ENCODE measurements around the gene SCRN2. TPM values are rescaled to one million over a fixed set of nuclear protein-coding genes. Genes with fewer than 3 reads are reported as not detected.

The SCRN2 gene
- total RNA-seq, 1 experiment from 2014 or later, result 21.9 TPM

GRCh38 chr17:47872019-47872650 lies 31.1 kb upstream of the SCRN2 start:
- no peak for DNase-seq (ENCODE audit: low spot score)

- no peak for DNase-seq (ENCODE audit: low spot score)
These were observed 30.0 kb upstream of the SCRN2 start for GRCh38 chr17:47871048-47871447.

DNA sequence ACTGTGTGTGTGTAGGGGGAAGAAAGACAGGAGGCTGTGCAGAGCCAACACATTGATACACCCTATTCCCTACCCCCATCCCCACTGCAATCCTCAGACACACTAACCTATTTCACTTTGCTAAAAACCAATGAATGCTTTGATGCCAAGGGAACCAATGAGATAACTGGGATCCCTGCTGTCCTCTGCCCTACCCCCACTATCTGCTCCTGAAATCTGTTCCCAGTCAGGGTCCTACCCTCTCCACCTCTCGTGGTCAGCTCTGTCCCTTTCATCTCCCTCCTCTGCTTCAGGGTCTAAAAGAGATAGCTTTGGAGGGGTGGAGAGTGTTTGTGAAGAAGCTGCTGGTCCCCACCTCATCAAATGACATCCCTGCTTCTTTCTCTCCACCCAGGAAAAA lies 29.0 kb upstream of the SCRN2 start:
- DNase-seq (ENCODE audit: low spot score), result no peak

GRCh38 chr17:47869114-47869513 lies 28.0 kb upstream of the SCRN2 start:
- DNase-seq (ENCODE audit: low spot score), result no peak

GRCh38 chr17:47867813-47868533 lies 26.9 kb upstream of the SCRN2 start:
- no peak for DNase-seq (ENCODE audit: low spot score)

DNA sequence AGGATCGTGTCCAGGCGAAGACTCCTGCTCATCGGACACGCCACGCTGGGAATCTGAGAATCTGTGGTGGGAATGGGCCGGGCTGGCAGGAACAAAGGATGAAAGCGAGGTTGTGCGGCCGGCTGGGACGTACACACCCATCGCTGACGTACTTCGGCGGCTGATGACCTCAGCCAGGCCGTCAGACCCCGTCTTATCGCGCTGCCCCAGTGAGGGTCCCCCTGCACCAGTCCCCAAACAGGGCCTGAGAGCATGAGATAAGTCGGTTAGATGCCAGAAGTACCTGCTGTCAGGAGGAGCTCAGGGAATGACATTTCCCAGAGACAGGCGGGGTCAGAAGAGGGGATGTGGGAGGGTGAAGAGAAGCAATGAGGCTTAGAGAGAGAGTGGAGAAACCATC lies 25.9 kb upstream of the SCRN2 start:
- no peak for DNase-seq (ENCODE audit: low spot score)

DNA sequence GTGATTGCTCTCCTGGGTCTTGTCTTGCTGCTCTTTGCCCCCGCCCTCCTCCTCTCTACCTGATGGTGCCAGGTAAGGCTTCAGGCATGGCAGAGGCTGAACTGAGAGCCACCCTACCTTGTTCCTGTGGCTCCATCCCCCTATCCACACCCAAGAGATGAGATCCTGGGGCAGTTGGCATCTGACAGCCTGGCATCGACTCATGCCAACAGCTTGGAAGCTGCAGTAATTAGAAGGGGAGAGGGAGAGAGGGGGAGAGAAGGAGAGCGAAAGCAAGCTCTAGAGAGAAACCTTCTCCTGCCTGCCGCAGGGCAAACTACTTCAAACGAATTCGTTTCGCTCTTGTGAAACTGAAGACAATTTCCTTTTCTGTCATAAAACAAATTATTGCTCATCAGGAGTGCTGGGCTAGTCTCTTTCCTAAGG lies 23.7 kb upstream of the SCRN2 start:
- DNase-seq (ENCODE audit: low spot score), result no peak

DNA sequence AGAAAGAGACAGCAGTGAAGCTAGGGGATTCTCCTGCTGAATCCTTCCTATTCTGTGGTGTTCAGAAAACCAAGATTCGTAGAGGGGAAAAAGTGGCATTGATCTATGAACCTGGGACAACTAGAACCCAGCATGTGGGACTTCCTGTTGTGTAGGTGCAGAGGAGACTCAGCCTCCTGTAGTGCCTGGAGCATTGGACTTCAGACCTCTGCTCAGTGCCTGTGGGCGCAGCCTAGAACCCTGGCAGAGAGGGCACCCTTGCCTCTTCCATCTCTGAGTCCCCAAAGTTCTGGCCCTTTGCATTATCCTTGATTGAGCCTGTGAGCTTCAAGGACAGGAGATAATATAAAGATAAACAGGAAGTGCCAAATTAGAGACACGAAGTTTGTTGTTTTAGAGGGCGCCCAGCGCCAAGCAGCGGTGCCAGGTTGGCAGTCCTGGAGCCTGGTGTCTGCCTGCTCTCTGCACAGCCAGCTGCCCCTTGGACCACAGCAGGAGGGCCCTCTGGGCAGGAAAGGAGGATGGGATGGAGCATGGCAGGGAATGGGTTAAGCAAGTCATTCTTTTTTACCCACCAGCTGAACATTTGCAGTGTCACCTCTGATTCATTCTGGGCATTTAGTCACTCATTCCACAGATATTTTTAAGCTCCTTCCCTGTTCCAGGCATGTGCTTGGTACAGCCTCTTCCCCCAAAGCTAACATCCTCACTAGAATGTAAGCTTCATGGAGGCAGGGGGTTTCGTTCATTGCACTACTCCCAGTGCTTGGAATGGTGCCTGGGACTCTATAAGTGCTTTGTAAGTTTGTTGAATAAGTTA lies 21.8 kb upstream of the SCRN2 start:
- peak; percentile 80 for DNase-seq (ENCODE audit: low spot score)

DNA sequence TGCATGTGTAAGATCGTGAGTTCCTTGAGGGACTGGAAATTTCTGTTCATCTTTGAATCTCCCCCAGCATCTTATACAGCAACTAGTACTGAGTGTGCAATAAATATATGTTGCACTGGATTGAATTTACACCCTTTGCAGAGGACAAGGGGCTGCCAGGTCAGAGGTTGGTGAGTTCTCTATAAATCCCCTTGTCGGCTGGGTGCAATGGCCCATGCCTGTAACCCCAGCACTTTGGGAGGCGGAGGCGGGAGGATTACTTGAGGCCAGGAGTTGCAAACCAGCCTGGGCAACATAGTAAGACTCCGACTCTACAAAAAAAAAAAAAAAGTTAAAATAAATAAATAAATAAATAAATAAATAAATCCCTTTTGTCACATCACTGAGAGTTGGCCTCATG lies 19.3 kb upstream of the SCRN2 start:
- no peak for DNase-seq (ENCODE audit: low spot score)

DNA sequence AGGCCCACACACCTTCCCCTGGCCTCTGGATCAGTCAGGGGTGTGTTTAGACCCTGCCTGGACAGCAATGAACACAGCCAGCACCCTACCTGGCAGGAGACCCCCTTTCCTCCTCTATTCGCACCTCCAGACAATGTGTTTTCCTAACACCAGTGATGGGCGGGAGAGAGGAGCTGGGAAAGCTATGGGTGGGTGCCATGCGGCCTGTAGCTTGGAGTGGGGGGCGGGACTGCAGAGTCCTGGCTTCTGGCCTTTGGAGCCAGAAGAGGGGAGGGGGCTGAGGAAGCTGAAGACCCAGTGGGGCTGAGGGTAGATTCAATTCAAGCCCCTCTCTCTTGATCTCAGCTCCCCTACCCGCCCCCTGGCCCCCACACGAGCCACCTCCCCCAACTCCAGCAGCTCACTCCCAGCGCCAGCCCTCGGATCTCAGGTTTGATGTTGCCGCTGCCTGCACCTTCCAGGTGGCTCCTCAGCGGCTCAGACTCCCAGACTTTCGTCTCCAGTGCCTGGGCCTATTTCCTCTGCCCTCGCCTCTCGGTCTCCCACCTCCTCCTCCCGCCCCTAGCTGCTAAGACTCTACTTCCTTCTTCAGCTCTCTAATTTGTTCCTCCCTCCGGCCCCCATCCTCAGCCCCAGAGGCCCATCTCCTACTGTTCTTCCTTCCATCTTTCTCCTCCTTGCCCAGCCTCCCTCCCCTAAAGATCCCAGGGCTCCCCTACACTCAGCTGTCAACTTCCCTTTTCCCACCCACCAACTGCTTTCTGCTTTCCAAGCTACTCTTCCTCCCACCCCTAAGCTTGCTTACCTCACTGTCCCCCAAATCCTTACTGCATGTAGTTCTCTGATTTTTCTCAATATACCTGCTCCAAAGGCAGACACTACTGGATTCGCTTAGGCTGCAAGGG lies 16.7 kb upstream of the SCRN2 start:
- no peak for DNase-seq (ENCODE audit: low spot score)

DNA sequence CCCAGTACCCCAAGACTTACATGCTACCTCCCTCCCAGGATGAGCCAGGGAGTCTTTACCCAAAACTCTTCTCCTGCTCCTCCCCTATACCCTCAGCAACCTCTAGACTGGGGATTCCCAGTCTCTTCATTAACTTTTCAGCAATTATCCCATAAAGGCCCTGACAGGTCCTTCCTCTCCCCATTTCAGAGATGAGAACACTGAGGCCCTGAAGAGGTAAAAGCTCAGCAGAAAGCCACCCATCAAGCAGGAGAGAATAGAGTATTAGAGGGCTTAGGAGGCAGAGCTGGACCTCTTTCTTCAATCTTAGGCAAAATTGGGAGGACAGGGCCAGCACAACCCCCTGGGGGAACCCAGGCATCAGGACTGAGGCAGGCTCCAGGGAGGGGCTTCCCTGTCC lies 15.8 kb upstream of the SCRN2 start:
- DNase-seq (ENCODE audit: low spot score), result no peak

DNA sequence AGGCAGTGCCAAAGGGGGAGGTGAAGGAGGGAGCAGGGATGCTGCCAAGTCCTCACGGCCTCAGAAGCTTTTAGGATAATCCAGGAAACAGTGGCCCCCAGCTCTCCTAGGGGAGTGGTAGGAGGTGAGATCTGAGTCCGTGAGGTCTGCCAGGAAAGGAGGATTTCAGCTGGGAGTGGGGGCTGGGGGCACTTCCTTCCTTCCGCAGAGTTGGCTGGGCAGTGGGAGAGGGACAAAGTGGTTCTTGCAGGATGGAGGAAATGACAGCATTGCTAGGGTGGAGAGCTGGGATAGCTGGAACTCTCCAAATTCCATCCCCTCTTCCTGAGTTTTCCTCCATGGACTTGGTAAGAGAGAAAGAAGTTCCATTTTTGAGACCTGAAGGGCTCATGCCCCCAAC lies 14.7 kb upstream of the SCRN2 start:
- no peak for DNase-seq (ENCODE audit: low spot score)

GRCh38 chr17:47853616-47854015 lies 12.5 kb upstream of the SCRN2 start:
- no peak for DNase-seq (ENCODE audit: low spot score)

DNA sequence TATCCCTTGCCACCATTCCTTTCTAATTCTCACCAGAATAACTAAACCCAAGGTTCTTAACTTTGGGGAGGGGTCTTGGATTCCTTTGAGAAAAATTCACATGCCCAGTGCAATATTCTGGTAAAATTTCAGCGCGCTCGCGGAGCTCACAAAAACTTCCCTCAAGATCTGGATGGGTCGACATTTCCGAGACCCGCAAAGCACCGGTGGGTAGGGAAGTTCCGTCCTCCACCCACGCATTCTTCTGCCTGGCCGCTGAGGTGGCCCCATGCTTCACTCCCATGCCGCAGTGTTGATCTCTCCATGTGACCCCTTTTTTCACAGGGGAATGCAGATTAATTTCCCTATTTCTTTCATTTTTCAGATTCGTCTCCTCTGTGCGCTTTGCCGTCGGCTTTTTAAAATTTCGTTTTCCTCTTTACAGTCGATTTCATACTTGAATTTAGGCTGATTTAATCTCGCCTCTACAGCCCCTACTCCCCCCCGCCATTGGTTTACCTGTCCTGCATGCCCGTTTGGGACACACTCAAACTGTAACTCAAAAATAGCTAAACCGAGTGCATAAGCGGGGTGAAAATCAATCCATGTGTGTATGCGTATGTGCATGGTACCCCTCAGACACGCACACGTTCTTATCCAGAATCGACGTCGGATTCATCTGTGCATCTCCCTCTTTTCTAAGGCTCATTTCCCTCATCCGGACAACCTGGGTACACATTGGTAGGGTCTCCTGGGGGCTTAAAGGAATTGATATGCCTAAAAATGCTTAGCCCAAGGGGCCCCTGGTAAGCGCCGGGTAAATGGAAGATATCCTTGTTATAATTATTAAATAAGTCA lies 11.3 kb upstream of the SCRN2 start:
- no peak for DNase-seq (ENCODE audit: low spot score)

DNA sequence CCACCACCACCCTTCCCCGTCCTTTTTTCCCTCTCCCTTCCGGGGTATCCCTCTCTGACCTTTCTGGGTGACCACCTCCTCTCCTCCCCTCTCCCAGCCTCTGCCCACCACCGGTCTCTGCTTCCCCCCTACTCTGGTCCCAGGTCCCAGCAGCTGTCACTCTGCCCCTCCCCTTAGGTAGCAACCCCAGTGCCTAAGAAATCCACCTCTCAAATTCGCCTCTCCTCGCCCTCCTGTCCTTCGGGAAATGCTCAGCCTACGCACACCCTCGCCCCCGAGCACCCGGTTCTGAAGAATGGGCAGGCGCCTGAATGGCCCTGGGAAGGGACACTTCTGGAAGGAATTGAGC lies 10.7 kb upstream of the SCRN2 start:
- no peak for DNase-seq (ENCODE audit: low spot score)

GRCh38 chr17:47850692-47851573 lies 9.9 kb upstream of the SCRN2 start, which contains the start of gene SP6:
SP6 (minus strand) TSS chr17:47851163; CDS start chr17:47848429, 2,734 bp downstream.
- DNase-seq (ENCODE audit: low spot score), result peak; percentile 71

DNA sequence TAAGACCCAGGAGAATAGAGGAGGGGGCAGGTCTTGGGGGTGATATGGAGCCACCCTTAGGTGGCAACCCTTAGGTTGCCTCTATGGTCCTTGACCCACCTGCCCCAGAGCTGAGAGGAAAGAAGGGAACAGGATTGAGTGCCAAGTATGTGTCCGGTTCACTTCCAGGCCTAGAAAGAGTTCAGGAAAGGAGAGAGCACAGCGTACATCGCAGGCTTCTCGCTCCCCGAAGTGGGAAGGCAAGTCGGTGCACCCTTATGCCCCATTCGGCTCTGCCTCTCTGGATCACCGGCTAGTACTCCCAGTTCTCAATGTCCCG lies 9.3 kb upstream of the SCRN2 start:
- no peak for DNase-seq (ENCODE audit: low spot score)

DNA sequence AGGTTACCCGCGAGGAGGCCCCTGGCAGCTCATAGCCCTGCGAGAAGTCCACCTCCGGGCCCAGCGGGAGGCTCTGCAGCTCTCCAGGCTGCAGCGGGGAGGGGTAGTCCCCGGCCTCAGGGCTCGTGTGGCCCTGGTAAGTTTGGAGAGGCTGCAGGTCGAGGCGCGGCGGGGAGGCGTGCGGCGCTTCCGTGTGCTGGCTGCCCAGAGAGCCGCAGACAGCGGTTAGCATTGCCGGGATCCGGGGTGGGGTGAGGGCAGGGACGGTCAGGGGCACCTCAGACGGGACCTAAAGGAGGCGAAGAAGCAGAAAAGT lies 7.1 kb upstream of the SCRN2 start:
- no peak for DNase-seq (ENCODE audit: low spot score)

- no peak for DNase-seq (ENCODE audit: low spot score)
These were observed 6.5 kb upstream of the SCRN2 start for GRCh38 chr17:47847341-47848197.
